Activated T-cell treated with anti-CD3 and anti-CD28 coated beads for 4 hours (primary cell): ENCODE results near the gene MYBPC2.

Source experiments
- DNase-seq: peaks from one replicate; pipeline ENCODE4 v3.0.0-alpha.2; 2020

MYBPC2 gene

GRCh38 chr19:50501568-50502475, 69.1 kb downstream of the MYBPC2 start:
- no peak for DNase-seq

- DNase-seq: no peak
Observed at GRCh38 chr19:50505856-50506611, 73.3 kb downstream of the MYBPC2 start.

- DNase-seq: no peak
Observed at GRCh38 chr19:50506700-50507099, 74.0 kb downstream of the MYBPC2 start.

GRCh38 chr19:50507376-50507775, 74.7 kb downstream of the MYBPC2 start:
- no peak for DNase-seq

GRCh38 chr19:50508843-50509190, 76.1 kb downstream of the MYBPC2 start:
- no peak for DNase-seq

- no peak for DNase-seq
Observed at GRCh38 chr19:50509366-50509765, 76.7 kb downstream of the MYBPC2 start.

- no peak for DNase-seq
Observed at GRCh38 chr19:50510121-50510670, 77.5 kb downstream of the MYBPC2 start.

- no peak for DNase-seq
Observed at GRCh38 chr19:50510700-50511068, 78.0 kb downstream of the MYBPC2 start.

- DNase-seq: peak; percentile 94
Observed at GRCh38 chr19:50511069-50511822, 78.6 kb downstream of the MYBPC2 start, which contains the start of gene JOSD2. Gene JOSD2 (minus strand): TSS chr19:50511191. CDS start chr19:50510431, 760 bp downstream.

GRCh38 chr19:50512112-50512998, 79.7 kb downstream of the MYBPC2 start:
- DNase-seq: no peak

GRCh38 chr19:50512999-50513745, 80.5 kb downstream of the MYBPC2 start:
- no peak for DNase-seq

- no peak for DNase-seq
Observed at GRCh38 chr19:50513746-50514345, 81.2 kb downstream of the MYBPC2 start, which contains the start of gene ASPDH. Gene ASPDH (minus strand): TSS chr19:50513913. CDS start chr19:50513823, 90 bp downstream.

- no peak for DNase-seq
Observed at GRCh38 chr19:50514346-50515167, 81.9 kb downstream of the MYBPC2 start.

GRCh38 chr19:50515168-50515561, 82.5 kb downstream of the MYBPC2 start:
- DNase-seq: no peak
